ENCODE measurements around the gene CCR6.
"Not testable (repeated sequence)": the region's sequence is repeated elsewhere in the genome, so short reads cannot be mapped to it uniquely, and the experiment has no call there.

The CCR6 gene

DNA sequence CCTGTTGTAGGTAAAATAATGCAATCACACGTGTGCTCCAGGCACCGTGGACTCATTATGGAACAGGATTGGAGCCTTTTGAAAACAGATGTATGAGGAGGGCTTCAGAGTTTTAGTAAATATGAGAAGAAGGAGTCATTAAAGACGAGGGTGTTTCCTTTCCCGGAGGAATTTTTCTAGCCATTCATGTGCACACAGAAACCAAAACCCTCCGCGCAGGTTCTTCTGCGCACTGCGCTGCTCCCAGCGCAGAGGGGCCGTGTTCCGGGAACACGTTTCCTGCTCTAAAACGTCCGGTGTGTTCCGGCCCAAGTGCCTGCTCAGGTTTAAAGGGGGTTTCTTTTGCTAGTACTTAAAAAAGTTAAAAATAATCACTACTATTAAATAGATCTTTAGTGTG lies 23.2 kb downstream of the CCR6 start:
- DNase-seq, result no peak

DNA sequence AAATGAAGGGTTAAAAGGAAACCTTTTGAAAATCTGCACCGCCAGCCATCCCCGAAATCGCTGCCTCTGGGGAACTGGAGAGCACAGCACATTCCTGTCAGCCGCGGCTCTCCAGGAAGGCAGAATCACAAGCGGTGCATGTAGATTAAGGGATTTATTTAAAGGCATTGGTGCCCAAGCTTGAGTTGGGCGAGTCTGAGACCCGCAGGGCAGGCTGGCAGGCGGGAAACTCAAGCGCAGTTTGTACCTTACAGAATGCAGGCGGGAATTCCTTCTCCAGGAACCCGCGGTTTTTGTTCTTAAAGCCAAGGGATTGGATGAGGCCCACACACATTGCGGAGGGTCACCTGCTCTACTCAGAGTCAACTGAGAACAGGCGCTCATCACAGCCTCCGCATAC lies 24.1 kb downstream of the CCR6 start:
- DNase-seq, result no peak

DNA sequence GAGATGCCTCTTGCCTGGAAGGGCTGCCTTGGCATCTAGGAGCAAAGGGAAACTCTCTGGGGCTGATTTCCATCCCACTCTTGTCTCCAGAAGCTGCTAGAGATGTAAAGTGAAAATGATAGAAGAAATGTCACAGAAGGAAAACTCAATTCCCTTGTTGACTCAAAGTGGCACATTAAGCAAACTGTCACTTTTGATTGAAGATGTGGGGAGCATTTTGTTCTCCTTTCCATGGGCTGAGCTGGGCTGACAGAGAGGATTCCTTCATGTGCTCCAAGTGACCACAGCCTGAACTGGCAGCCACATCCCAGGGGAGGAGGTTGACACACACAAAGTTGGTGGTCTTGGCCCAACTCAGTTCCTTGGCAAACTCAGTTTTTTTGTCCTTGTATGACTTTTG lies 25.1 kb downstream of the CCR6 start:
- DNase-seq, result no peak

DNA sequence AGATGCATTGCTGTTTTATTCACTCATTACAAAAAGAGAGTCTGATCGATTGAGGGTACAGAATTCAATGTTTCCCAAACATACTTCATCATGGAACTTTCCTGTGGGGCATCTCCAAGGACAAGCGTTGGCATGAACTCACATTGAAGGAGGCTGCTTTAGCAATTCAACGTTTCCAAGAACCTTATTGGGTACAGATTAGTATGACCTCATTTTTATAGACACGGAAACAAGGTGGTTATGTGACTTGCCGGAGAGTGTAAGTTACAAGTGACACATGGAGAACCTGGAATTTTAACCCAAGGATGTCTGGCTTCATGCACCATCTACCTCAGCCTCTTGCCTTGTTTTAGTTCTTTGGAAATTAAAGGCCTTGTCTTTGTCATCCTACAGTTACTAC lies 26.1 kb downstream of the CCR6 start:
- no peak for DNase-seq

DNA sequence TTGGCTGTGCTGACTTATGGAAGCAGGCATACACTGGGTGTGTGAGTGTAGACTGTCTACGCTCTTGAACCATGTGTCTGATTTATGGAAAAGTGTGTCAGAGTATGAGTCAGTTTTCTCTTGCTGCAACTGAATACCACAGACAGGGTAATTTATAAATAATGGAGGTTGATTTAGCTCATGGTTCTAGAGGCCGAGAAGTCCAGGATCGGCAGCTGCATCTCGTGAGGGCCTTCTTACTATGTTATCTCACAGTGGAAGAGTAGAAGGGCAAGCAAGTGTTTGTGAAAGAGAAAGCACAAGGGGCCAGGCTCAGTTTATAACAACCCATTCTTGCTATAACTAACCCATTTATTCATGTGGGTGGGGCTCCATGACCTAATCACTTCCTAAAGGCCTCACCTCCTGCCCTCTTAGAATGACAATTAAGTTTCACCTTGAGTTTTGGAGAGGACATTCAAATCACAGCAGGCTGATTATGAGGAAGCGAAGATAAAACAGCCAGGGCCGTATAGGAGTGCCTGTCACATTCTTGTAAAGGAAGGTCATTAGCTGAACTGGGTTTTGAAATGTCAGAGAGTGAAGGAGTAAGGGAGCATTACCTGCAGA lies 28.1 kb downstream of the CCR6 start:
- no peak for DNase-seq

DNA sequence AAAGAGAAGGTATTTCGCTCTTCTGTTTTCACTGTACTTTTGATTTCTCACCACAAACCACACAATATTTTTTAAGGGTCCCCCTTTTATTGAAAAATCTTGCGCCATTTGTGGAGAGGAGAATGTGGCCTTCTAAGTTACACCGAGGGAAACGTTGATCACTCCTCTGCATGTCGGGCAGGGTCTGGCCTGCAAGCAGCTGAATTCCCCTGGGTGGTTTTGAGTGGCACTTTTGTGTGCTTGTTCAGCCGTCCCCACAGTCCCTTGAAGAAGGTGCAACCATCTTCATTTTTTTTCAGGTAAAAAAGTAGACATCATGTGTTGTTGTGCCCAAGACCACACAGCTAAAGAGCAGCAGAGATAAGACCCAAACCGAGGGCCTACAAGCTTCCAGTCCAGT lies 28.8 kb downstream of the CCR6 start:
- DNase-seq, result no peak

DNA sequence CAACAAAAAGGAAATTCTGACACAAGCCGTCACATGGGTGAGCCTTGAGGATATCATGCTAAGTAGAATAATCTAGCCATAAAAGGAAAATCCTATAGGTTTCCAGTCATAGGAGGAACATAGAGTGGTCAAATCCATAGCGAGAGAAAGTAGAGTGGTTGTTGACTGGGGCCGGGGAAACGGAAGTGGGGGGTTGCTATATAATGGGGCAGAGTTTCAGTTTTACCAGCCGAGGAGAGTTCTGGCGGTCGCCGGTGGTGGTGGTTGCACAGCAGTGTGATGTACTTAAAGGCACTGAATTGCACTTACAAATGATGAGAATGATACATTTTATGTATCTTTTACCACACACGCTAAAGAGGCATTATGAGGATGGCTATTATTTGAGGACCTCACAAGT lies 30.0 kb downstream of the CCR6 start:
- DNase-seq, result peak; percentile 26

DNA sequence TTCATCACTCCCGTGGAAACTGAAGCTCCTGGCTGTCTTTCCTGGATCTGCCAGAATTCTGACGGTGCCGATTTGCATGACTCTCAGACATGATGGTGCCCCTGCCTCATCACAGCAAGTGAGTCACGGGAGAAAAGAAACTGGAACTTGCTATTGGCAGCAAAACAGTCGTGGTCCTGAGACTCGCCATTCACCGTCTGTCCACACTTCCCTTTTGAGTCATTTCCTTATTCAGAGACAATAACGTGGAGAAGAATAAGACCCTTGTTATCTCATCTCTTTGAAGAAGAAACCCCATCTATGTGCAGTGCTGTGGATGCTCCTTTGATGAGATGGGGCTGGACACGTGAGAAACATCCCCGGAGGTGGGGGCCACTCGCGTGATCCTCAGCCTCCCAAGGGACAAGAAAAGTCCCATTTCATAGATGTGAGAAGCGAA lies 30.6 kb downstream of the CCR6 start:
- DNase-seq, result peak; percentile 22

DNA sequence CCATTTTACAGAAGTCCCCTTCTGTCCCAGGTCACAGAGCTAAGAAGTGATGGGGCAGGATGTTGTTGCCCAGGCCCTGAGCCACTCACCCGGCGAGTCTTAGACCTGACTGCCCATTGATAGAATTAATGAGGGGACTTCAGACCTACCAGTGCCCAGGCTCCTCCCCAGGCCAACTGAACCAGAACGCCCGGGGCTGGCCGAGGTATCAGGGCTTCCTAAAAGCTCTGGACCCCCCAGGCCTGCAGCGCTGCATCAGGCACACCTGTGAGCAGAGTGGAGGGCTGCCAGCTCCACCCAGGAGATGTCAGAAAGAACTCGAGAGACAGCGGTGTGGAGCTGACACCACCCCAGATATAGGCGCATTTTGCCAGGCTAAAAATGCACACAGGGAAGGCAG lies 31.4 kb downstream of the CCR6 start:
- no peak for DNase-seq

DNA sequence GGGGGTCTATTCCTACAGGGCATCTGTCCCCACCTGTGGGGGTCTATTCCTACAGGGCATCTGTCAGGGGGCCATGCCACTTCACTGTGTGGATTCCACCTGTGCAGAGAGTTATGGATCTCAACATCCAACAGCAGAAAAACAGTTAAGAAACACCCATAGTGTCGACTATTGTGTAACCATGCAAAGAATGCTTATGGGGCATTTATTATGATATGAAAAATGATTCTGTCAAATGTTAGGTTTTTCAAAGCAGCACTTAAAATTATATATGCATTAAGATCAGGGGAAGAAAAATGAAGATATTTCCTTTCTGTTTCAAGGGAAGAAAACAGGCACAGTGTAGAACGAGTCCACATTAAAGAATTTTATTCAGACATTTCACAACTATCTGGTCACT lies 32.0 kb downstream of the CCR6 start:
- DNase-seq, result no peak

DNA sequence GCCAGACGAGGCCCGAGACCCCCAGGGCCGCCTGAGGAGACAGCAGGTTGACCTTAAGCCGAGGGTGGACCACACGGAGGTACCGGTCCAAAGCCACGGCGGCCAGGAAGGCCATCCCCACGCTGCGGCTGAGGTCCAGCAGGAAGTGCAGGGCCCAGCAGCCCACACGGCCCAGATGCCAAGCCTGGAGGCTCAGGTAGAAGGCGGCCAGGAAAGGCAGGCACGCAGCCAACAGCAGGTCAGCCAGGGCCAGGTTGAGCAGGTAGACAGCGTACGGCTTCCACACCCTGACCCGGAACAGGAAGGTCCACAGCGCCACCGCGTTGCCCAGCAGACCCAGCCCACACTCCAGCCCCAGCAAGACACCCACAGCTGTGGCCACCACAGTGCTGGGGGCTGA lies 34.5 kb downstream of the CCR6 start:
- no peak for DNase-seq

DNA sequence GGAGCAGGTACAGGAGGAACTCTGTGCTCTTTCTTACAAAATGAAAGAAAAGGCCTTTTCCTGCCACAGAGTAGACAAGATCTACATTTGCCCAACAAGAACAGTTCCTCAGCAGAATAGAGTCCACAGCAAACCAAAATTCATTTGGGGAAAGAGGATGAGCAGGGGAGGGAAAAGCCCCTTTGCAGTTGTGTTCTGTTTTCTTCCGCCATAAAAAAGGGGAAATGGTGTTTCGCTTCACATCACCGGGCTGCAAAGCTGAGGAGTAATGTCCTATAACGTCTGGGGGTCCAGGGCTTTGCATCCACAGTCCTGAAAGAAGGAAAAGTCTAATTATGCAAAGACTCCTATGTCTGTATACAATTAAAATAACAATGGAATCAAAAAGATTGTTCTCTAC lies 35.0 kb downstream of the CCR6 start, which contains the start of gene GPR31:
GPR31 (minus strand) TSS at position 118 of the 400 bp plus-strand sequence. CDS start 149 bp downstream, outside the sequence.
- no peak for DNase-seq

DNA sequence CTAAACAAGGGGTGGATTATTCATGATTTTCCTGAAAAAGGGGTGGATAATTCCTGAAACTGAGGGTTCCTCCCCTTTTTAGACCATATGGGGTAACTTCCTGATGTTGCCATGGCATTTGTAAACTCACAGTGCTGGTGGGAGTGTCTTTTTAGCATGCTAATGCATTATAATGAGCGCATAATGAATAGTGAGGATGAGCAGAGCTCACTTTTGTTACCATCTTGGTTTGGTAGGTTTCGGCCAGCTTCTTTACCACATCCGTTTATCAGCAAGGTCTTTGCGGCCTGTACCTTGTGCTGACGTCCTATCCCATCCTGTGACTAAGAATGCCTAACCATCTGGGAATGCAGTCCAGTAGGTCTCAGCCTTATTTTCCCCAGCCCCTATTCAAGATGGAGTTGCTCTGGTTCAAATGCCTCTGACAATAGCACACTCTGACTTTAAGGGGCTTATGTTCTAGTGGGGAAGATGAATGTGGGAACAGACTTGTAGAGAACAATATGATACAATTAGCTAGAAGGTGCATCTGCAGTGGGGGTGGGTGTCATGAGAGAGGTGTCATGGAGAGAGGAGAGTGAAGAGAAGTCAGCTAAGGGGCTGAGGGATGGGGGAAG lies 39.1 kb downstream of the CCR6 start:
- no peak for DNase-seq

DNA sequence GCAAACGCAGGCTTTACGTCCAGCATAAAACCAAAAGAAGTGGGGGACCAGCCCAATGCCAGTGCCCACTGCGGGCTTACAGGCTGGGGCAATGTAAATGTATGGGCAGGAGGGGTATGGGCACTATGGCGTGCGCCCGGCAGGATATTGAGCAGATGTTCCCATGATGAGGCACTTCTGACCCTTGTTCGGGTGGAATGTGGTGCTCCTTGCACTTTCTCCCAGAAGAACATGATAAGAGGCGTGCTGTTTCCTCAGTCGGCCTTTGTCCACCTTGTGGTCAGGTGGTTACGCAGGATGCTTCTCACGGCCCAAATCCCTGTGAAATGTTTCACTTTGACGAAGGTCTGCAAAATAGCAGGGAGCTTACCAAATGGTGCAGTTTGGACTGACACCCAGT lies 39.7 kb downstream of the CCR6 start:
- no peak for DNase-seq

DNA sequence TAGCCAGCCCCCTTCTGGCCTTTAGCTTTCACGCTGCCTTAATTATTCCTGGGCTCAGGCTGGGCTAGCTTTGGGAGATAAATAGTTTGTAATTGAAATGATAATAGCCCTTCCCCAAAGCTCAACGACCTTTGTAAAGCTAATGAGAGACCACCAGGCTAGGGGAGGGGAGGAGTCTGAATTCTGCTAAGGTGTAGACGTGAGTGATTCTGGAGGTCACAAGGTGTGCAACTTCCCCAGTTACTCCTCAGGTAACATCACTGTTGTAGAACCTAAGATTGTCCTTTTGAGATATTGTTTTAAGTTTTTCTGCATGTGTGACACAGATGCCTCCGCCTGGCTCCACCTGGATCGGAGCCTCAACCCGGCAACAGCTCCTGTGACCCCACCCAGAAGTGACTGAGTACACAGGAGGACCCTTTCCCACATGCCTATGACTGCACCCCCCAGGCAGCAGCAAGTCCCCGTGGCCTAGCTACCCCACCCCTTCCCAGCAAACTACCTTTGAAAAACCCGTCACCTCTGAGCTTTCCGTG lies 40.6 kb downstream of the CCR6 start:
- no peak for DNase-seq

DNA sequence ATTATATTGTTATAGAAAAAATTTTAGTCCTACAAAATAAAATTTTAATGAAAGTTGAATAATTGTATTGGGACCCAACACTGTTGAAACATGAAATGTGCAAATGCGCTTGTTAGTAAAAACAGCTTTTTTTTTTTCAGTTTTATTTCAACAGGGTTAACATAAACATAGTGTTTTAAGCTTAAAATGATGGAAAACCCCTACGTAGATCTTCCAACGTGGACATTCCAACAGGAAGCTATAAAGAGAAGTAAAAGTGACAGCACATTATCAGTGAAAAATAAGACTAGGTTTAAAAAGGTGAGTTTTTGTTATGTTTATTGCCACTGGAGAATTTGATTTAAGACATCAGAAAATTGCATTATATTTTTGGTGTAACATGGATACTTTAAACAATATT lies 41.4 kb downstream of the CCR6 start:
- DNase-seq, result no peak

DNA sequence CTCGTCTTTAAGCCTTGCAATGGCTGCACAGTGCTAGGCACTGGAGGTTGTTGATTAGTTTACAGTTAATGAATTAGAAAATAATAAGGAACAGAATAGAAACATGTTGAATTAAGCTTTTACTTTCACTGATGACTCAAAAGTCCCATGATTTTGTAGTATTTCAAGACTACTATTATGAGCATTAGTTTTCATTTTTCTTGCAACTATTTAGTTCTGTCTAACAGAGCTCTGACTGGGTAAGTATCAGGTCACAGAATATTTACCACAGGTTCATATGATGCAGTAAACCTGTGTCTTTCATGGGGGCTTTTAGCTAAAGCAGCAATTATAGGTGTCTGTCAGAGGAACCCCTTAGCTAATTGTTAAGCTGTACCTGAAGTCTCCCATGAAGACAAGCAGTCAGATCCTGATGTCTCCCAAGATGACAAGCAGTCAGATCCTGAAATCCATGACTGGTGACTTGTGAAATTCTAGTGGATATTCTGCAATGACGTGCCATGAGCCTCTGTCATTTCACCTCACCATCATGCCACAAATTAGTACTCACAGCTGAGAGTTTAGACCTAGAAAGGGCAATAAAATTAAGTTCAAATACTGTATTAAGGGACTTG lies 43.1 kb downstream of the CCR6 start:
- no peak for DNase-seq

DNA sequence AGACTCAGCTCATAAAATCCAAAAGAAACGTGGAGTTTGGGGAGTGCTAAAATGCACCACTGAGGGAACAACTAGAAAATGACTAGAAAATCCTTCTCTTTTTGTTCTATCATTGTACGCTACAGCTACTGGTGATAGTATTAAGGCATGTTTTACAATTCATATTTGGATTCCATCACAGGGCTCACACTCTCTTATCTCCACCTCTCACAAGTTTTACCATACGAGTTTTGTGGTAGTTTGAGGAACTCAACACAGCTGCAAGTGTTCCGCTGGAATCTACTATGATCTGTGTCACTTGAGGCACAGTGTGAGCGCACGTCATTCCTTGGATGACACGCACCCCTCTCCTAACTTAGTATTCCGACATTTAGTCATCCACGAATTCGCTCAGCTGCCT lies 44.8 kb downstream of the CCR6 start:
- DNase-seq, result not testable (repeated sequence)

DNA sequence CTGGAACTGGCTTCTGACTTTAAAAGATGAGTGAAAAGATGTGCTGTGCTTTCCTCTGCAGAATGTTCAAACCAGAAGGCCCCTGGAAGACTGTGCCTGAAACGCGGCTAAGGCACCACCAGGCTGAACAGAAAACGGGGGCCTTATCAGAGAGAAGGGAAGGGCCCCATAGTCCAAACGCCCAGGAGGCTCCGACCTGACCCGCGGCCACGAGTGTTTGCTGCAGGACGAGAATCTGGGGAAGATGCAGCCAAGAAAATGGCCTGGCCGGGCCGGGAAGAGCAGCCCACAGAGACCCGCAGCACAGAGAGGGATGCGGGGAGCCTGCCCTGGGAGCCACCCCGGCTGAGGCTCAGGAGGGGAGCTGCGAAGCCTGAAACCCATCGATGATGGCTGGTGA lies 45.4 kb downstream of the CCR6 start:
- DNase-seq, result not testable (repeated sequence)

DNA sequence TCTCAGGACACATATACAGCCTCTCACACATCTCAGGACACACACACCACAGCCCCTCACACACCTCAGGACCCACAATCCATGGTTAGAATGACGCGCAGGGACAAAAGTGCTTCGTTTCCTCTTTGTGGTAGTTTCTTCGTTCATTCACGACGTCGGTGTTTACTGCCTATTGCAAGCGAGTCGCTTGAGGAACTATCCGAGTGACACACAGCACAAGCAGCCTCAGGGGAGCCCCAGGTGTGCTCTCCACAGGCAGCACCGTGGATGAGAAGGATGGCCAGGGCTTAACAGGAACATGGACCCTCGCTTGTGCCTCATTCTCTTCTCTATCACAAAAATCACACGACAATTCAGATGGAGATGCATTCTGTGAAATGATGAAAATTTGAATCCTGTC lies 47.0 kb downstream of the CCR6 start:
- not testable (repeated sequence) for DNase-seq

DNA sequence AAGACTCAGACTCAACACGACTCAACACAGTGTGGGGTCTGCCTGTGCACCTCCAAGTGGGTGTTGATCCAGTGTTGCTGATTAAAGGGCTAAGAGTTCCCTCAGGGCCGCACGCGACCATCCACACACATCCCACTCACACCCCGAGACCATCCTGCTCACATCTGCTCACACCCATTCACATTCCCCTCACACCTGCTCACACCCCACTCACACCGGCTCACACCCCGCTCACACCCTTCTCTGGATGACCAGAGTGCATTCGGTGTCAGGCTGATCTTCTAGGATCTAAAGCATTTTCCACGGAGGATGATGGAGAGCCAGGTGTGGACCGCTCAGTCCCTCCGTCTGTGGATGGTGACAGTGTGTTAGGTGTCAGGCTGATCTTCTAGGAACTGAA lies 48.4 kb downstream of the CCR6 start:
- DNase-seq, result not testable (repeated sequence)

DNA sequence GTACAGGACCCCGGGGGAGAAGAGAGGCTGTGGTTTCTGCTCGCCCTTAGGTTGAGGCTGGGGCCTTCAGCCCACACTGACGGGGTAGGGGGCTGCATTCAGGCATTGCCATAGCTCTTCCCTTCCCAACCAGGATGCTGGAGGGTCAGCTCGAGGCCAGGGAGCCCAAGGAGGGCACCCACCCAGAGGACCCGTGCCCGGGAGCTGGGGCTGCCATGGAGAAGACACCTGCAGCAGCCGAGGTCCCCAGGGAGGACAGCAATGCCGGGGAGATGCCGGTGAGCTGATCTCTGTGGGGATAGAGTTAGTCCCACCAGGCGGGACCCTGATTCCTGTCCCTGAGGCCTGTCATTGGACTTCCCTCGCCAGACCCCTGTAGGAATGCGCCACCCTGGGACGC lies 49.1 kb downstream of the CCR6 start:
- DNase-seq, result not testable (repeated sequence)

DNA sequence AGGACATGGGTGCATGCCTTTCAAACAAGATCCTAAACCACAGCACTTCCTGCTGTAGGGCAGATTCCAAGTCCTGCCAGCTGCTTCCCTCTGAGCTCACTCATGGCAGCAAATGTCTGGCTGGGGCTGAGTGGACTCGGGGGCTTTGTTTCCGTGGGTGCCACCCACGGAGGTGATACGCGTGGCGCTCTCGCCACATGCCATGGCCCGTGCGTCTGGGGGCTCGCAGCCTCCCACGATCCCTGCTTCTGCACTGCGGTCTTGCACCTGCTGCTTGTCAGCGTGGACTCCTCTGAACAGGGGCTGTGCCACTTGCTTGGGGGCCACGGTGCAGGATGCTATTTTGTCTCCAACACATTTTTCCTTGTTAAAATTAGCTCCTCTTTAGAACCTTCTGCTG lies 54.4 kb downstream of the CCR6 start:
- not testable (repeated sequence) for DNase-seq

Measured in CD4-positive, alpha-beta T cell treated with Interleukin-10 for 1 hour (primary cell).